CD4-positive, alpha-beta T cell (primary cell): ENCODE data around the gene CALN1. TPM values are rescaled to one million over a fixed set of nuclear protein-coding genes. Genes with fewer than 3 reads are reported as not detected.

ENCODE experiments used
- ATAC-seq: fragments of 200-7000 bp; cut with Tn5 transposase; one replicate; pipeline ENCODE4 v1.10.0; 2022; ENCODE audit warnings: mild to moderate bottlenecking; ENCODE audit not compliant: poor library complexity
- CTCF ChIA-PET: fragments of 350-600 bp; sonication (Branson Sonifier 250); formaldehyde crosslinking; loops from one replicate; lab custom pipeline; 2021; ENCODE audit warnings: antibody characterized with exemption, inconsistent platforms; lab: Charles Lee
- POLR2A ChIA-PET: fragments of 350-600 bp; sonication (Branson Sonifier 250); formaldehyde crosslinking; loops from one replicate; lab custom pipeline; 2021; ENCODE audit warnings: antibody characterized with exemption, inconsistent platforms; lab: Charles Lee
- DNase-seq, 14 experiments: peaks; one replicate each; pipeline ENCODE4 v3.0.0-alpha.2; 2013 to 2020; ENCODE audit warnings: mixed read lengths in 2 of 14
- H3K27ac ChIP-seq, 2 donors: one replicate each; pipeline versions ENCODE4 v1.5.1 to v1.7.0; 2013; ENCODE audit warnings: low read length in 2 of 2, low read depth in 1 of 2, mild to moderate bottlenecking in 1 of 2
- H3K27me3 ChIP-seq, 2 experiments: 1 replicate in 1 of 2; 2 replicates in 1 of 2; pipeline versions ENCODE4 v1.6.1 to v1.7.0; 2013; ENCODE audit warnings: low read length in 2 of 2, control low read depth in 1 of 2, mild to moderate bottlenecking in 1 of 2, moderate library complexity in 1 of 2; ENCODE audit not compliant: insufficient read depth in 2 of 2, control insufficient read depth in 1 of 2
- H3K36me3 ChIP-seq: one replicate; pipeline ENCODE4 v1.6.1; 2013; ENCODE audit warnings: low read length, control low read depth; ENCODE audit not compliant: insufficient read depth
- H3K4me1 ChIP-seq: one replicate; pipeline ENCODE4 v1.6.1; 2013; ENCODE audit warnings: low read length, control low read depth; ENCODE audit not compliant: insufficient read depth
- H3K4me3 ChIP-seq: one replicate; pipeline ENCODE4 v1.5.1; 2013; ENCODE audit warnings: mild to moderate bottlenecking, low read length, moderate library complexity
- H3K9me3 ChIP-seq, 2 experiments: 1 replicate in 1 of 2; 2 replicates in 1 of 2; pipeline versions ENCODE4 v1.6.1 to v1.7.0; 2013; ENCODE audit warnings: low read length in 2 of 2, mild to moderate bottlenecking in 2 of 2, control low read depth in 1 of 2, moderate library complexity in 1 of 2; ENCODE audit not compliant: control insufficient read depth in 1 of 2, insufficient read depth in 1 of 2
- H3K27ac Mint-ChIP-seq: one replicate; pipeline ENCODE4 v1.8.0; 2020; ENCODE audit warnings: mixed read lengths
- H3K27me3 Mint-ChIP-seq: one replicate; pipeline ENCODE4 v1.8.0; 2021; ENCODE audit warnings: mixed read lengths
- H3K36me3 Mint-ChIP-seq: one replicate; pipeline ENCODE4 v1.8.0; 2021; ENCODE audit warnings: low read depth, mixed read lengths
- H3K4me1 Mint-ChIP-seq: one replicate; pipeline ENCODE4 v1.8.0; 2021; ENCODE audit warnings: low read depth, mixed read lengths
- H3K4me3 Mint-ChIP-seq: one replicate; pipeline ENCODE4 v1.8.0; 2020; ENCODE audit warnings: mild to moderate bottlenecking, mixed read lengths
- H3K9me3 Mint-ChIP-seq: one replicate; pipeline ENCODE4 v1.8.0; 2020; ENCODE audit warnings: mixed read lengths
- CTCF ChIP-seq: fragments of 200-600 bp; IDR thresholded peaks from one replicate; pipeline ENCODE4 v1.8.0; 2022; ENCODE audit warnings: antibody characterized with exemption, mild to moderate bottlenecking
- intact Hi-C, 2 experiments: fragments of 100-400 bp; cut with DNase I in 1 of 2; cut with micrococcal nuclease in 1 of 2; formaldehyde crosslinking; loops; one replicate each; pipeline versions ENCODE4 v1.15.1 to v1.9.0; 2023 to 2025; cut with DNase I, micrococcal nuclease
- total RNA-seq, 174 experiments: library from RNA in 2 of 174; stranded (reverse) in 2 of 174; gene quantifications; one replicate each; pipeline ENCODE4 v1.2.3 and lab custom pipeline; 2021 to 2026

The CALN1 gene
- total RNA-seq, 2 experiments from 2014 or later: 0.06 TPM; not detected in 1

DNA sequence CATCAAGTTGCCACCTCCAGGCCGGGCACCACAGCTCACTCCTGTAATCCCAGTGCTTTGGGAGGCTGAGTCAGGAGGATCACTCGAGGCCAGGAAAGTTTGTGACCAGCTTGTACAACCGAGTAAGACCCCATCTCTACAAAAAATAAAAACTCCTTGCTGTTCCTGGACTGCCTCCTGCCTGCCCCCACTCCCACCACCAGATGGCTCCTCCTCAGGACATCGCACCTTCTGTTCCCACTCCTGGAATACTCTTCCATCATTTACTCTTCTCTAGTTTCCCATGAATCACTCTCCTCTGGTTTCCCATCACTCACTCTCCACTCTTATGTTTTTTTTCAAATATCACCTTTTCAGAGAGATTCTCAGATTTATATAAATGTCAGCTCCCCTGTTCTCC, 540.7 kb downstream of the CALN1 start:
- ChIA-PET POLR2A (no interaction called here), CTCF (no interaction called here)
- no peaks in the 10 kb centered on the region for H3K4me1 Mint-ChIP-seq
- Histone ChIP-seq H3K4me3 (no peak overlapping the region), H3K27ac (no peak overlapping the region), H3K9me3 (peaks cover 4 to 16% of the 10 kb centered on the region in 2 experiments), H3K4me1 (no peaks in the 10 kb centered on the region), H3K27me3 (no peaks in the 10 kb centered on the region), H3K36me3 (no peaks in the 10 kb centered on the region)
- TF ChIP-seq CTCF: no peak
- H3K27ac Mint-ChIP-seq: no peak overlapping the region
- peaks cover 2% of the 10 kb centered on the region for H3K9me3 Mint-ChIP-seq
- H3K36me3 Mint-ChIP-seq: no peaks in the 10 kb centered on the region
- no peaks in the 10 kb centered on the region for H3K27me3 Mint-ChIP-seq
- intact Hi-C loops: no loop called here
- DNase-seq (no peak), ATAC-seq (no peak)
- H3K4me3 Mint-ChIP-seq: no peak overlapping the region

DNA sequence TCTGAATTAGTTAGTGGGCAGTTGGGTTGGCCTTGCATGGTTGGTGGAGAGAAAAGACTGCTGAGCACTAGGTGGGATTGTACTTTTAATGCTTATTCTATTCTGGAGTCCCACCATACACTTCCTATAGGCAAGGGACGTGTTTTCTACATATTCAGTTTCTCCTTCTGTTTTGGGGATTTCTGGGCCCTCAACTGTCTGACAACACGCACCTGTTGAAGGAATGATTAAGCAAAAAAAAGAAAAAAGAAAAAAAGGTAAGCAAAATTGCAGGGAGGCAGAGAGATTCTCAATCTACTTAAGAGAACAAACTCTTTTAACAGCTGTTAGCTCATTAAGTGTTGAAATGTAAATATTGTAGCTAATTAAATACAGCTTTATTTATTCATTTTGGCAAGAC, 541.3 kb downstream of the CALN1 start:
- H3K4me1 Mint-ChIP-seq: no peaks in the 10 kb centered on the region
- H3K27ac Mint-ChIP-seq: no peak overlapping the region
- Histone ChIP-seq H3K4me1 (no peaks in the 10 kb centered on the region), H3K36me3 (no peaks in the 10 kb centered on the region), H3K27me3 (no peaks in the 10 kb centered on the region), H3K4me3 (no peak overlapping the region), H3K9me3 (peaks cover 0 to 16% of the 10 kb centered on the region in 2 experiments), H3K27ac (no peak overlapping the region)
- CTCF ChIA-PET: no interaction called here
- ATAC-seq (no peak), DNase-seq (no peak)
- H3K4me3 Mint-ChIP-seq: no peak overlapping the region
- no peaks in the 10 kb centered on the region for H3K27me3 Mint-ChIP-seq
- TF ChIP-seq CTCF: no peak
- POLR2A ChIA-PET: interaction anchor here (0.6 kb wide), 1 partner anchor 844 kb away, joined by 3 read pairs; no protein-coding TSS in a partner anchor
- no peaks in the 10 kb centered on the region for H3K36me3 Mint-ChIP-seq
- intact Hi-C loops: no loop called here
- H3K9me3 Mint-ChIP-seq: peaks cover 3% of the 10 kb centered on the region

- intact Hi-C loops: no loop called here
- ChIA-PET POLR2A (no interaction called here), CTCF (no interaction called here)
- no peak for TF ChIP-seq CTCF
- no peak overlapping the region for H3K4me3 Mint-ChIP-seq
- ATAC-seq: no peak
- H3K9me3 ChIP-seq: peaks cover 0 to 15% of the 10 kb centered on the region in 2 experiments
- no peaks in the 10 kb centered on the region for H3K36me3 ChIP-seq
- peaks cover 7% of the 10 kb centered on the region for H3K9me3 Mint-ChIP-seq
- H3K27ac ChIP-seq: no peak overlapping the region
- no peaks in the 10 kb centered on the region for H3K36me3 Mint-ChIP-seq
- no peaks in the 10 kb centered on the region for H3K4me1 Mint-ChIP-seq
- no peak overlapping the region for H3K4me3 ChIP-seq
- no peaks in the 10 kb centered on the region for H3K27me3 ChIP-seq
- H3K27me3 Mint-ChIP-seq: no peaks in the 10 kb centered on the region
- DNase-seq: peak in 2 of 14 experiments; percentile 1 to 8
- H3K27ac Mint-ChIP-seq: no peak overlapping the region
- H3K4me1 ChIP-seq: no peaks in the 10 kb centered on the region
These were observed 543.3 kb downstream of the CALN1 start for GRCh38 chr7:71868797-71869196.
